Keratinocyte (primary cell): Measurements from ENCODE around the gene STPG4.

Experiments
- EZH2 ChIP-seq: IDR thresholded peaks from one replicate; pipeline ENCODE4 v1.6.1; 2012; ENCODE audit warnings: inconsistent platforms, mild to moderate bottlenecking, low read length, moderate library complexity
- TF ChIP-seq, protein P1 (sequence below), 3 experiments: IDR thresholded peaks in 1 of 3; conservative IDR thresholded peaks in 1 of 3; optimal IDR thresholded peaks in 1 of 3; 2 replicates in 2 of 3; 3 replicates in 1 of 3; pipeline versions ENCODE3 to v1.5.1; 2011; ENCODE audit warnings: low read length in 3 of 3, mild to moderate bottlenecking in 3 of 3, moderate library complexity in 2 of 3, control low read depth in 1 of 3, inconsistent platforms in 1 of 3; ENCODE audit not compliant: insufficient read depth in 2 of 3; ENCODE audit errors: extremely low read depth in 1 of 3

- TF ChIP-seq, protein P1, sequence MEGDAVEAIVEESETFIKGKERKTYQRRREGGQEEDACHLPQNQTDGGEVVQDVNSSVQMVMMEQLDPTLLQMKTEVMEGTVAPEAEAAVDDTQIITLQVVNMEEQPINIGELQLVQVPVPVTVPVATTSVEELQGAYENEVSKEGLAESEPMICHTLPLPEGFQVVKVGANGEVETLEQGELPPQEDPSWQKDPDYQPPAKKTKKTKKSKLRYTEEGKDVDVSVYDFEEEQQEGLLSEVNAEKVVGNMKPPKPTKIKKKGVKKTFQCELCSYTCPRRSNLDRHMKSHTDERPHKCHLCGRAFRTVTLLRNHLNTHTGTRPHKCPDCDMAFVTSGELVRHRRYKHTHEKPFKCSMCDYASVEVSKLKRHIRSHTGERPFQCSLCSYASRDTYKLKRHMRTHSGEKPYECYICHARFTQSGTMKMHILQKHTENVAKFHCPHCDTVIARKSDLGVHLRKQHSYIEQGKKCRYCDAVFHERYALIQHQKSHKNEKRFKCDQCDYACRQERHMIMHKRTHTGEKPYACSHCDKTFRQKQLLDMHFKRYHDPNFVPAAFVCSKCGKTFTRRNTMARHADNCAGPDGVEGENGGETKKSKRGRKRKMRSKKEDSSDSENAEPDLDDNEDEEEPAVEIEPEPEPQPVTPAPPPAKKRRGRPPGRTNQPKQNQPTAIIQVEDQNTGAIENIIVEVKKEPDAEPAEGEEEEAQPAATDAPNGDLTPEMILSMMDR (optimal IDR thresholded peaks at IDR 0.05 in 1 of 3, IDR thresholded peaks at IDR 0.05 in 1 of 3, conservative IDR thresholded peaks at IDR 0.05 in 1 of 3; ENCODE audit: extremely low read depth in 1 of 3, insufficient read depth in 2 of 3, low read length in 3 of 3): no peak
- TF ChIP-seq EZH2: no peak
Measured at GRCh38 chr2:47129191-47129706, 25.9 kb downstream of the STPG4 start.
